Measurements from ENCODE around the gene ZNF407. TPM values are rescaled to one million over a fixed set of nuclear protein-coding genes. Genes with fewer than 3 reads are reported as not detected.

Gene ZNF407
- total and polyA plus RNA-seq, 2 of the 13 experiments (the other 11 are each of a cell fraction or from before 2014, with no cell fraction given) = 2.3 to 8.7 TPM

- no peak for TF ChIP-seq AHDC1 (CRISPR knock-in tag; IDR thresholded peaks at IDR 0.05; ENCODE audit: borderline replicate concordance)
- TF ChIP-seq HNRNPH1 (optimal IDR thresholded peaks at IDR 0.05; ENCODE audit: low read depth, low read length) = no peak
- TF ChIP-seq HOXA3 (CRISPR knock-in tag; IDR thresholded peaks at IDR 0.05) = no peak
- no peak for TF ChIP-seq ZBTB3 (CRISPR knock-in tag; IDR thresholded peaks at IDR 0.05; ENCODE audit: borderline replicate concordance, low read depth)
- TF ChIP-seq ZNF460 (CRISPR knock-in tag; IDR thresholded peaks at IDR 0.05; ENCODE audit: borderline replicate concordance) = no peak
- TF ChIP-seq TRIM22 (IDR thresholded peaks at IDR 0.05) = no peak
- TF ChIP-seq NR2F1 (CRISPR knock-in tag; IDR thresholded peaks at IDR 0.05) = no peak
- no peak for TF ChIP-seq HIC2 (CRISPR knock-in tag; IDR thresholded peaks at IDR 0.05; ENCODE audit: low read depth)
- TF ChIP-seq ZKSCAN5 (CRISPR knock-in tag; IDR thresholded peaks at IDR 0.05) = no peak
- no peak for TF ChIP-seq ZFP90 (CRISPR knock-in tag; IDR thresholded peaks at IDR 0.05; ENCODE audit: borderline replicate concordance)
- TF ChIP-seq MAFG (CRISPR knock-in tag; IDR thresholded peaks at IDR 0.05) = no peak
- TF ChIP-seq ZNF629 (CRISPR knock-in tag; conservative IDR thresholded peaks at IDR 0.05) = no peak
- TF ChIP-seq BRF2 (CRISPR knock-in tag; IDR thresholded peaks at IDR 0.05) = no peak
Measured at GRCh38 chr18:74935434-74935833, 337.8 kb downstream of the ZNF407 start (continued).
